GM23248 (cell line): Measurements from ENCODE around the gene SH3TC2.

ENCODE experiments used
- EZH2 ChIP-seq: fragments of 200-600 bp; sonication (generic); IDR thresholded peaks from 2 replicates; pipeline ENCODE4 v1.6.1; 2018; ENCODE audit warnings: antibody characterized with exemption, mild to moderate bottlenecking; ENCODE audit not compliant: insufficient read depth, poor library complexity, severe bottlenecking
- EZH2phosphoT487 ChIP-seq: fragments of 200-600 bp; sonication (generic); IDR thresholded peaks from 2 replicates; pipeline ENCODE4 v1.6.1; 2018; ENCODE audit warnings: antibody characterized with exemption, moderate library complexity, mild to moderate bottlenecking, low read depth; ENCODE audit not compliant: insufficient read depth

- TF ChIP-seq EZH2phosphoT487 (no peak), EZH2 (no peak)
These were observed 83.7 kb downstream of the SH3TC2 start for GRCh38 chr5:148979083-148979723.
